NCI-H2227 treated with DMSO at 0.1 percent for 48 hours (cell line): ENCODE data around the gene ADSS1.

Experiments used
- DNase-seq: peaks from one replicate; lab custom pipeline; 2025; lab: John Stamatoyannopoulos, UW

Gene ADSS1

GRCh38 chr14:104770851-104771272 lies 46.8 kb downstream of the ADSS1 start:
- DNase-seq: no peak

- DNase-seq: no peak
Measured at GRCh38 chr14:104771374-104771773, 47.3 kb downstream of the ADSS1 start.

DNA sequence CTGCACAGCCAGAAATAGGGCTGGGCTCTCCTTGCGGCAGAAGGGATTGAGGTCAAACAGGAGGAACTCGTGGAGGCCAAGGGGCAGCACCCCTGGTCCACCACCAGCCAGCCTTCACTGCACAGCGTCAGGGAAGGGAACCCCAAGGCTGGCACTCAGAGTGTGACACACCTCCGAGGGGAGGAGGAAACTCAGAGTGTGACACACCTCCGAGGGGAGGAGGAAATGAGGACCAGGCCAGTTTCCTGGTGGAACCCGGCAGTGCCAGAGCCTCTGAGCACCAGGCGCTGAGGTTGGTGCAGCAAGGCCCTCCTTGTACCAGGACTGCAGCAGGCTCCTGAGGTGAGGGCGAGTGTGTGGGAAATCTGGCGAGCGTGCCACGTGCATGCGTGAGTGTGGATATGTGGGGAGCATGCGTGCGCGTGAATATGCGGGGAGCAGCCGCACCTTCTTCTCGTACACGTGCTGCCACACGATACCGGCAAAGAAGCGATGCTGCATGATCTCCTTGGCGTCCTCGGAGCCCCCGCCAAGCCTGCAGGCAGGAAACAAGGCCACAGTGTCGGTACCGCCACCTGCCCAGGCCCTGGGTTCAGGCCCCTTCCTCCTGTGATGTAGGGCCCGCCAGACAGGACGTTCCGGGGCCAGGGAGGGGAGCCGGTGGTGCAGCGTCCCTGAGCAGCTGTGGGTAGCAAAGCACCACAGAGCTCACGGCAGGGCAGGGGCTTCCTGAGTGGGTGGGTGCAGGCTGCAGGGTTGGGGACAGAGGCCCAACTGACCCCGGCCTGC lies 48.1 kb downstream of the ADSS1 start:
- no peak for DNase-seq

DNA sequence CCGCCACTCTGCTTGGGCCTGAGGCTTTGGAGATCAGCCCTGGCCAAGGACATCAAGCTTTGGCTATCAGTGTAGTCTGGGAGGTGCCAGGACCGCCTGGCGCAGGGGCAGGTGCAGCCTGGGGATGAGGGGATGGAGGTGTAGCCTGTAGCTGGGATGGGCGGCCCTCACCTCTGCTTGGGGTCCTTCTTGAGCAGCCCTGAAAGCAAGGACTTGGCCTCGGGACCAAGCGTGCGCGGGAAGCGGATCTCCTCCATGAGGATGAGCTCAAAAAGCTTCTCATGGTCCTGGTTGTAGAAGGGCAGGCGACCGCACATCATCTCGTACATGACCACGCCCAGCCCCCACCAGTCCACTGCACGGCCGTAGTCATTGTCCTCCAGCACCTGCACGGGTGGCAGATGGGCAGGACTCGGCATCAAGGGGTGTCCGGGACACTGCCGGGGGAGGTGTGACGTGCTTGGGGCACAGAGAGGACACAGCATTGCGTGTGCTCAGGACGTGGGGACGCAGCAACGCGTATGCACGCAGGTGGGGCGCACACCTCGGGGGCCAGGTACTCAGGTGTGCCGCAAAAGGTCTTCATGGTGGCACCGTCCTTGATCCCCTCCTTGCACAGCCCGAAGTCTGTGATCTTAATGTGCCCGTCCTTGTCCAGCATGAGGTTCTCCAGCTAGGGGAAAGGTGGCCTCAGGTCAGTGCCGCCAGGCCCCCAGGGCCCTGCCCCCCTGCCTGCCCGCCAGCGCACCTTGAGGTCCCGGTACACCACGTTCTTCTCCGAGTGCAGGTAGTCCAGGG lies 48.9 kb downstream of the ADSS1 start:
- no peak for DNase-seq

DNA sequence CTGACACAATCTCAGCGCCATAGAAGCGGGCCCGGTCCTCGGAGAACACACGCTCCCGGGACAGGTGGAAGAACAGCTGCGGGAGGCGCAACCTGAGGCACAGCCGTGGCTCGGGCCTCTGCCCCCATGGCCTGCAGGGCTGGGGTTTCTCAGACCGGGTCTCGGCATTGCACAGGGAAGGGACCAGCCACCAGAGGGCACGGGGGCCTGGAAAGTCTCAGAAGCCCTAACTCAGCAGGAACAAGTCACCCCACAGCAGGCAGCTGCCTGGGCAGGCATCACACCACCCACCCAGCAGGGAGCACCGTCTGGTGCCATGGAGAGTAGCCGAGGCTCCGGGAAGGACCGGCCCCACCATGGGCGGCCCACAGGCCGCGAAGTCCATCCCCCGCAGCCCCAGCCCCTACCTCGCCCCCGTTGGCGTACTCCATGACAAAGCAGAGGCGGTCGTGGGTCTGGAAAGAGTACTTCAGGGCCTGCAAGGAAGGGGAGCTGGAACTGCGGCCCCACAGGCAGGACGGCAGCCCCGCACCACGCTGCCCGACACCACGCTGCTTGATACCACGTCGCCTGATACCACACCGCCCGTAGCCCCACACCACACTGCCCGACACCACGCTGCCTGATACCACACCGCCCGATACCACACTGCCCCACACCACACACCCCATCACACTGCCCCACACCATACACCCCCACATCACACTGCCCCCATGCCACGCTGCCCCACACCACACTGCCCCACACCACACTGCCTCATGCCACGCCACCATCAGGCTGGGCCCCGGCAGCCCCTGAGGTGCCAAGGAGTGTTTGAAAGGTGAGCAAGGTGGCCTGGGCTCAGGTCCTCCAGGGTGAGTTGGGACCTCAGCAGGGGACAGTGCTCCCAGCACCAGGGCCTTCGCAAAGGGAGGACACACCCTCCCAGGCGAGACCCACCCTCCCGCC lies 49.8 kb downstream of the ADSS1 start:
- no peak for DNase-seq

- no peak for DNase-seq
Measured at GRCh38 chr14:104774453-104775072, 50.5 kb downstream of the ADSS1 start.

- no peak for DNase-seq
Measured at GRCh38 chr14:104775073-104775489, 51.1 kb downstream of the ADSS1 start.

DNA sequence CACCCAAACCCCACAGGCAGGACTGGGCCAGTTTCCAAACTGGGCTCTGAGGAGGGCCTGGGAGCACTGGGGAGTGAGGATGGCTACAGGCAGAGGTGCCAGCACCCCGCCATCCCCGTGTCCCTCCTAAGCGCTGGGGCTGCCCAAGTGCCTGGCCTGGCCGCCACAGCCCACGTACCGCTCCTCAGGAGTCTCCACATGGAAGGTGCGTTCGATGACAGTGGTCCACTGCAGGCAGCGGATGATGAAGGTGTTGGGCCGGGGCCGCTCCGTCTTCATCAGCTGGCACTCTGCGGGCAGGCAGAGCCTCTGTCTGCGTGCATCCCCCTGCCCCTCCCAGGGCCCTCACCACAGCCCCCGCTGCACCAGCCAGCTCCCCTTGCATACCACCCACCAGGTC lies 52.5 kb downstream of the ADSS1 start:
- no peak for DNase-seq

GRCh38 chr14:104776961-104777807 lies 53.2 kb downstream of the ADSS1 start:
- no peak for DNase-seq

DNA sequence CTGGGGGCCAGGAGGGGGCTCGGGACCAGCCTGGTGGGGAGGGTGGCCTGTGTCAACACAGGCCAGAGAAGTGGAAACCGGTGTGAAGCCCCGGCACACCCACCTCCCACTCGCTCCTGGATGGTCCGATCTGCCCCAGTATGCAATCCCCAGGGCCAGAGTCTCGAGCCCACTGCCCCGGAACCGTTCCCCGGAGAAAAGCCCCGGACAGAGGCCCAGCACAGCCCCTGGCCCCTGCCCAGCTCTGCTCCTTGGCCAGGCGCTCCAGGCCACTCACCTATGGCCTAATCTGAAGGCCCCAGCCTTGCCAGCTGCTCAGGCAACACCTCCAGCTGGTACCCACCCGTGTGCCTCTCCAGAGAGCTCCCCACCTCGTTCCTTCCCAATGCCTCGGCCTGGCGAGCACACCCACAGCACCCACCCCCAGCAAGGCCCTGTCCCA lies 53.8 kb downstream of the ADSS1 start:
- no peak for DNase-seq

GRCh38 chr14:104778694-104779331 lies 54.8 kb downstream of the ADSS1 start:
- no peak for DNase-seq

DNA sequence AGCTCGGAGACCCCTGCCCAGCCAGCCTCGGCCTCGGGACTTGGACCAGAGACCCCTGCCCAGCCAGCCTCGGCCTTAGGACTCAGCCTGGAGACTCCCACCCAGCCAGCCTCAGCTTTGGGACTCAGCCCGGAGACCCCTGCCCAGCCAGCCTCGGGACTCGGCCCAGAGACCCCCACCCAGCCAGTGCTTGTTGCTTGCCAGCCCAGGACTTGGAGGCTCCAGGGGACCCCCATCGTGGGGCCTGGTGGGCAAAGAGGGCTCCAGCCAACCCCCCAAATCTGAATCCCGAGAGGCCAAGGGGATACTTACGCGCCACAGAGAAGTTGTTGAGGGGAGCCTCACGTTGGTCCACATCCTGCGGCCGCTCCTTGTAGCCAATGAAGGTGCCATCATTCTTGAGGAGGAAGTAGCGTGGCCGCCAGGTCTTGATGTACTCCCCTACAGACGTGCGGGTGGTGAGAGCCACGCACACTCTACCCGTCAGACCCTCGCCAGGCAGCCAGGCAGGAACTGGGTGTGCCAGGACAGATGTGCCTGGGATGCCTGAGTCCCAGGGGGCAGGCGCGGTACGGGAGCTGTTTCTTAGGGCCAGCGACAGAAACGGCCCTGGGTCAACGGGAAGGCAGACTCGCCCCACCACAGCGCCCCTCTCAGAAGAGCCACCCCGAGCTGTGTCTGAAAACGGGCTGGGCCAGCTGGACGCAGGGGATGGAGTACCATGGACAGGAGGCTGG lies 55.9 kb downstream of the ADSS1 start:
- DNase-seq: no peak

- DNase-seq: no peak
Measured at GRCh38 chr14:104780513-104781030, 56.5 kb downstream of the ADSS1 start.

DNA sequence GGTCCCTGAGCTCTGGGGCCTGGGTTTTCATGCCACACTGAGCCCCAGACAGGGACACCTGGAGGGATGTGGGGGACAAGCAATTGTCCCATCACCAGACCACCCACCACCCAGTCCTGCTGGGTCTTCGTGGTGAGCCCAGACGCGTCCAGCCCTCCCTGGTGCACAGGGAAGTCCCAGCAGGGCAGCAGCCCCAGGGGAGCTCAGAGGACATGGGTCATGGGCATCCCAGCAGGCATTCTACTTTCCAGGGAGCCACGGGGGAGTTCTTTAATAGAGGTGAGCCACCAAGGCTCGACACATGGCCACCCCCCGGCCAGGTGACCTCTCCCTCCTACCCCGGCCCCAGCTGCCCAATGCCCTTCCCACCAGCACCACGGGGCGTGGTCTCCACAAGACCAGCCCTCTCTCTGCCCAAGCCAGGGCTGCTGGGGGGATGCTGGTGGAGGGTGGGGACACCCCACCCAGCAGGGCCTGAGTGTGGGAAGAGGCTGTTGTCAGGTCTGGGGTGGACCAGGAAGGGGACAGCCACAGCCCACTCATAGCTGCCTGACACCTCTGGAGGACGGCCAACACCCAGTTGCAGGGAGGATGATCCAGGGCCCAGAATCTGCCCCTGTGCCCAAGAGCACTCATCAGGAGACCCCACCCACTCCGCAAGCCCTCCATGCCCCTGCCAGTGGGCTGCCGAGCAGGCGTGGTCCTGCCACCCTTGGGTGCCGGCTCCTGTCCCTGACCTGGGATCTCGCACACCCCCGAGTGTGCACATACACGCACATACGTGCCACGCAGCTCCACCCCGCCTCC lies 57.4 kb downstream of the ADSS1 start:
- DNase-seq: no peak

GRCh38 chr14:104782086-104782807 lies 58.2 kb downstream of the ADSS1 start:
- no peak for DNase-seq

GRCh38 chr14:104782808-104783139 lies 58.7 kb downstream of the ADSS1 start:
- DNase-seq: no peak

DNA sequence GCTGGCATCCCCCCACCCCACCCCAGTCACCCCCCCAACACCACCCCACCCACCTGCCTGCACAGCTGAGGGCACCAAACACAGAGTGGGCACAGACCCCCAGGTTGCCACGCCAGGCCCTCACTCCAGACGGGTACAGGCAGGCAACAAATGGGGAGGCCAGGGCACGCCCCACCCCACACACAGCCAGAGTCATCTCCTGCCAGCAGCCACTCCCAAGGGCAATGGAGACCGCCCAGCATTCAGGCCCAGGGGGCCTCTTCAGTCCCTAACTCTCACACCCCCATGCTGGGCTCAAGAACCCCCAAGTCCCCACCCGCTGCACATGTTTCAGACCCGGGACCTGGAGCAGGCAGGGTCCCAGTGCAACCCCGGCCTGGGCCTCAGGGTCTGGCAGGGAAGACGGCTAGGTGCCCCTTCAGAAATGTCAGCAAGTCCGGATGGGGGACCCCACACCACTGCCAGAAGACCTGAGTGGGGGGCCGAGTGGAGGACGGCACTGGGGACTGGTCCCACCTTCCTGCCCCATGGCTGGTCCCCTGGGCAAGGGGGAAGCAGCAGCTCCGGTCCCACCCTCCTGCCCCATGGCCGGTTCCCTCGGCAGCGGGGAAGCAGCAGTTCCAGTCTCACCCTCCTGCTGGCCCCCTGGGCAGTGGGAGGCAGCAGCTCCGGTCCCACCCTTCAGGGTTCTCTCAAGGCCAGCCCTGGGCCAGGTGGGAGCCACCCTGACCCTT lies 59.6 kb downstream of the ADSS1 start:
- DNase-seq: no peak
